SU-DHL-6 (cell line): ENCODE data around the gene CPNE1.

Experiments
- H2AFZ ChIP-seq: fragments of 200-600 bp; sonication (generic); 2 replicates; pipeline ENCODE4 v1.6.1; 2014; ENCODE audit warnings: low read depth, mild to moderate bottlenecking, moderate library complexity, mixed read lengths, antibody characterized with exemption, low read length; ENCODE audit not compliant: severe bottlenecking
- H3F3A ChIP-seq: fragments of 200-600 bp; shearing (Covaris generic); 2 replicates; pipeline ENCODE4 v1.6.0; 2016; ENCODE audit warnings: antibody characterized with exemption, mild to moderate bottlenecking; ENCODE audit not compliant: insufficient read depth
- H3K27ac ChIP-seq: fragments of 200-600 bp; sonication (generic); 2 replicates; pipeline ENCODE4 v1.5.1; 2016; ENCODE audit warnings: low read depth, mild to moderate bottlenecking, low read length, moderate library complexity, mixed read lengths
- H3K27me3 ChIP-seq: fragments of 200-600 bp; sonication (generic), shearing (Covaris generic); 2 replicates; pipeline ENCODE4 v1.6.0; 2014; ENCODE audit warnings: mild to moderate bottlenecking, low read length
- H3K36me3 ChIP-seq: fragments of 200-600 bp; sonication (generic); 2 replicates; pipeline ENCODE4 v1.6.1; 2014; ENCODE audit warnings: mild to moderate bottlenecking, low read length, mixed read lengths
- H3K4me2 ChIP-seq: fragments of 300-600, 200-600 bp; shearing (Covaris generic), sonication (generic); 2 replicates; pipeline ENCODE4 v1.6.0; 2014; ENCODE audit warnings: low read length, low read depth, mild to moderate bottlenecking; ENCODE audit not compliant: poor library complexity, severe bottlenecking
- H3K4me3 ChIP-seq: fragments of 200-600 bp; sonication (generic); 2 replicates; pipeline ENCODE4 v1.5.1; 2014; ENCODE audit warnings: antibody characterized with exemption, low read length, mild to moderate bottlenecking, mixed read lengths; ENCODE audit not compliant: insufficient read depth, poor library complexity, severe bottlenecking
- H3K79me2 ChIP-seq: fragments of 200-600 bp; sonication (generic); 2 replicates; pipeline ENCODE4 v1.6.1; 2014; ENCODE audit warnings: mild to moderate bottlenecking, low read length, moderate library complexity; ENCODE audit not compliant: insufficient read depth
- H3K9ac ChIP-seq: fragments of 200-600 bp; sonication (generic); 2 replicates; pipeline ENCODE4 v1.7.0; 2014; ENCODE audit warnings: mild to moderate bottlenecking, low read length
- H3K9me2 ChIP-seq: fragments of 200-600 bp; sonication (generic); replicated peaks from 2 replicates; pipeline ENCODE4 v1.6.1; 2014; ENCODE audit warnings: low read length; ENCODE audit not compliant: insufficient read depth
- H3K9me3 ChIP-seq: fragments of 200-600 bp; sonication (generic); 2 replicates; pipeline ENCODE4 v1.6.1; 2014; ENCODE audit warnings: low read length, mixed read lengths; ENCODE audit not compliant: insufficient read depth
- H4K20me1 ChIP-seq: fragments of 200-600 bp; sonication (generic); 2 replicates; pipeline ENCODE4 v1.6.1; 2014; ENCODE audit warnings: low read depth, mild to moderate bottlenecking, antibody characterized with exemption, low read length, moderate library complexity, mixed read lengths
- EZH2phosphoT487 ChIP-seq: fragments of 200-600 bp; sonication (generic), shearing (Covaris generic); conservative IDR thresholded peaks from 2 replicates; pipeline ENCODE4 v1.6.1; 2018; ENCODE audit warnings: mild to moderate bottlenecking, antibody characterized with exemption, low read length, moderate library complexity, mixed read lengths
- TF ChIP-seq, protein P1 (sequence below): fragments of 200-600 bp; sonication (generic); IDR thresholded peaks from one replicate; pipeline ENCODE4 v1.5.1; 2017; ENCODE audit warnings: antibody characterized with exemption, mild to moderate bottlenecking, low read length, moderate library complexity; ENCODE audit not compliant: insufficient read depth, poor library complexity, severe bottlenecking

CPNE1 gene

GRCh38 chr20:35598899-35599775 lies 65.6 kb downstream of the CPNE1 start:
- no peak overlapping the region for H3K4me2 ChIP-seq
- H3K9me3 ChIP-seq, result no peaks in the 10 kb centered on the region
- no peak overlapping the region for H3K9ac ChIP-seq
- TF ChIP-seq, protein P1, sequence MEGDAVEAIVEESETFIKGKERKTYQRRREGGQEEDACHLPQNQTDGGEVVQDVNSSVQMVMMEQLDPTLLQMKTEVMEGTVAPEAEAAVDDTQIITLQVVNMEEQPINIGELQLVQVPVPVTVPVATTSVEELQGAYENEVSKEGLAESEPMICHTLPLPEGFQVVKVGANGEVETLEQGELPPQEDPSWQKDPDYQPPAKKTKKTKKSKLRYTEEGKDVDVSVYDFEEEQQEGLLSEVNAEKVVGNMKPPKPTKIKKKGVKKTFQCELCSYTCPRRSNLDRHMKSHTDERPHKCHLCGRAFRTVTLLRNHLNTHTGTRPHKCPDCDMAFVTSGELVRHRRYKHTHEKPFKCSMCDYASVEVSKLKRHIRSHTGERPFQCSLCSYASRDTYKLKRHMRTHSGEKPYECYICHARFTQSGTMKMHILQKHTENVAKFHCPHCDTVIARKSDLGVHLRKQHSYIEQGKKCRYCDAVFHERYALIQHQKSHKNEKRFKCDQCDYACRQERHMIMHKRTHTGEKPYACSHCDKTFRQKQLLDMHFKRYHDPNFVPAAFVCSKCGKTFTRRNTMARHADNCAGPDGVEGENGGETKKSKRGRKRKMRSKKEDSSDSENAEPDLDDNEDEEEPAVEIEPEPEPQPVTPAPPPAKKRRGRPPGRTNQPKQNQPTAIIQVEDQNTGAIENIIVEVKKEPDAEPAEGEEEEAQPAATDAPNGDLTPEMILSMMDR, result no peak
- no peak for TF ChIP-seq EZH2phosphoT487
- H3K27me3 ChIP-seq, result no peaks in the 10 kb centered on the region
- H2AFZ ChIP-seq, result no peak overlapping the region
- no peaks in the 10 kb centered on the region for H4K20me1 ChIP-seq
- no peaks in the 10 kb centered on the region for H3K36me3 ChIP-seq
- H3K27ac ChIP-seq, result no peak overlapping the region
- H3K9me2 ChIP-seq, result no peaks in the 10 kb centered on the region
- H3K79me2 ChIP-seq, result no peaks in the 10 kb centered on the region
- H3F3A ChIP-seq, result no peaks in the 10 kb centered on the region
- H3K4me3 ChIP-seq, result no peak overlapping the region

- TF ChIP-seq EZH2phosphoT487, result no peak
- TF ChIP-seq, protein P1, result no peak
- Histone ChIP-seq H3K79me2 (no peaks in the 10 kb centered on the region), H3K36me3 (no peaks in the 10 kb centered on the region), H3K4me2 (no peak overlapping the region), H3K27ac (no peak overlapping the region), H3K9ac (no peak overlapping the region), H3K9me3 (no peaks in the 10 kb centered on the region), H3F3A (no peaks in the 10 kb centered on the region), H4K20me1 (no peaks in the 10 kb centered on the region), H3K9me2 (no peaks in the 10 kb centered on the region), H3K27me3 (no peaks in the 10 kb centered on the region), H2AFZ (no peak overlapping the region), H3K4me3 (no peak overlapping the region)
These were observed 66.2 kb downstream of the CPNE1 start for GRCh38 chr20:35598476-35598875.

DNA sequence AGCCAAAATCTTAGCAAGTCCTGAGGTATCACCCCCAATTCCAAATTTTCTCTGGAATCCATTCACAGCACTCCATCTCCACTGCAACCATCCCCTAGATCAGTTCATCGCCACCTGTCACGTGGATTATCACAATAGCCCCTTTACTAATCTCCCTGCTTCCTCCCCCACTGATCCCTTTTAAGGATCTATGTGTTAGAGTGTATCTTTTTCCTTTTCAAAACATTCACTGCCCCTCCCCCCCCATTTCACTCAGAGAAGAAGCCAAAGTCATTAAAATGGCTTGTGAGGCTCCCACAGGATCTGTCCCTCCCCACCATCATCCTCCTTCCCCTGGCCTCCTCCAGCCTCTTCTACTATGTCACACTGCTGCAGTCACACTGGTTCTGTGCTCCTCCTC lies 67.5 kb downstream of the CPNE1 start:
- no peaks in the 10 kb centered on the region for H3K27me3 ChIP-seq
- H3K79me2 ChIP-seq, result no peaks in the 10 kb centered on the region
- no peak overlapping the region for H2AFZ ChIP-seq
- TF ChIP-seq, protein P1, result no peak
- TF ChIP-seq EZH2phosphoT487, result no peak
- no peaks in the 10 kb centered on the region for H4K20me1 ChIP-seq
- H3K9me3 ChIP-seq, result no peaks in the 10 kb centered on the region
- H3K4me3 ChIP-seq, result no peak overlapping the region
- no peak overlapping the region for H3K9ac ChIP-seq
- H3K4me2 ChIP-seq, result no peak overlapping the region
- H3K9me2 ChIP-seq, result no peaks in the 10 kb centered on the region
- no peaks in the 10 kb centered on the region for H3F3A ChIP-seq
- no peaks in the 10 kb centered on the region for H3K36me3 ChIP-seq
- H3K27ac ChIP-seq, result no peak overlapping the region
